Measurements from ENCODE around the gene TRMU. TPM values are rescaled to one million over a fixed set of nuclear protein-coding genes. Genes with fewer than 3 reads are reported as not detected.

Gene TRMU
- total and polyA plus RNA-seq, 2 of the 4 experiments (the other 2 are of a cell fraction): 19.0 to 36.4 TPM

- Histone ChIP-seq H3K4me3 (ENCODE audit: insufficient read depth, low read depth, low read length) (no peak overlapping the region), H4K91ac (ENCODE audit: insufficient read depth, low read depth, low read length) (no peak overlapping the region), H3K9ac (ENCODE audit: low read depth, low read length) (no peak overlapping the region), H3K4ac (ENCODE audit: low read depth, low read length) (no peak overlapping the region), H3K56ac (ENCODE audit: extremely low read depth, insufficient read depth, low read length) (no peak overlapping the region), H3K79me1 (ENCODE audit: low read depth in 1 of 2, low read length in 2 of 2) (peaks cover 23 to 48% of the 10 kb centered on the region in 2 experiments), H2AK5ac (ENCODE audit: low read depth, low read length) (no peak overlapping the region), H3K9me3 (ENCODE audit: control insufficient read depth, insufficient read depth, low read length) (no peaks in the 10 kb centered on the region), H3K36me3 (ENCODE audit: control insufficient read depth, insufficient read depth, low read length) (peaks cover 27% of the 10 kb centered on the region), H3K27ac (ENCODE audit: insufficient read depth, low read length) (no peak overlapping the region), H3K18ac (ENCODE audit: low read depth, low read length) (no peak overlapping the region), H4K5ac (ENCODE audit: low read depth, low read length) (no peak overlapping the region), H3K14ac (replicated peaks; ENCODE audit: low read depth, low read length) (no peak overlapping the region), H3K9me1 (ENCODE audit: insufficient read depth, low read length) (no peaks in the 10 kb centered on the region; the same call in 1 of the 2 replicates), H2BK5ac (ENCODE audit: low read depth, low read length, poor library complexity, severe bottlenecking) (no peak overlapping the region), H3K4me2 (ENCODE audit: low read depth, low read length) (no peak overlapping the region), H4K20me1 (ENCODE audit: insufficient read depth, low read length) (no peaks in the 10 kb centered on the region; the same call in 1 of the 2 replicates), H2BK15ac (ENCODE audit: low read depth, low read length) (no peak overlapping the region), H2BK20ac (ENCODE audit: low read depth, low read length) (no peak overlapping the region), H2AK9ac (replicated peaks; ENCODE audit: low read depth, low read length, poor library complexity) (no peak overlapping the region), H3K23ac (ENCODE audit: low read depth, low read length) (no peak overlapping the region), H2BK120ac (ENCODE audit: low read depth, low read length) (no peak overlapping the region), H3K4me1 (ENCODE audit: control insufficient read depth, insufficient read depth, low read length) (no peaks in the 10 kb centered on the region), H4K8ac (ENCODE audit: low read depth in 2 of 2, low read length in 2 of 2) (no peak overlapping the region), H3K27me3 (ENCODE audit: control insufficient read depth, insufficient read depth, low read length) (no peaks in the 10 kb centered on the region), H2AFZ (replicated peaks; ENCODE audit: low read length, poor library complexity) (no peak overlapping the region)
- DNase-seq: no peak
- intact Hi-C loops (cut with micrococcal nuclease): no loop called here
- TF ChIP-seq SMC3 (IDR thresholded peaks at IDR 0.05; ENCODE audit: low read depth, low read length): no peak
- TF ChIP-seq POLR2A (IDR thresholded peaks at IDR 0.05; ENCODE audit: low read depth, low read length): no peak
- TF ChIP-seq ELK1 (IDR thresholded peaks at IDR 0.05; ENCODE audit: borderline replicate concordance, low read depth, low read length): no peak
- TF ChIP-seq RFX5 (IDR thresholded peaks at IDR 0.05; ENCODE audit: low read depth, low read length): no peak
- TF ChIP-seq MAZ (IDR thresholded peaks at IDR 0.05; ENCODE audit: borderline replicate concordance, low read depth, low read length): no peak
- WGBS, 2 experiments (ENCODE audit: extremely low coverage in 2 of 2, insufficient read length in 1 of 2): 98% methylated on average over 17 of the region's 19 CpGs; no CpG with 5 or more reads in 1 of the 2 experiments
- in situ Hi-C loops (cut with MboI; ENCODE audit: low sequenced_read_pairs): no loop called here
- dilution Hi-C loops (cut with HindIII; ENCODE audit: low sequenced_read_pairs, unreplicated experiment): no loop called here
- no peak for ATAC-seq (ENCODE audit: low read depth)
- BruUV-seq (replicated peaks): no TSS peak
- ChIA-PET POLR2A (ENCODE audit: unreplicated experiment) (no interaction called here), CTCF (no interaction called here)
These were observed 12.4 kb upstream of the TRMU start for GRCh38 chr22:46323162-46323561.
